HEK293 (cell line): Measurements from ENCODE around the gene COX7A1.

Experiments used
- CTCF ChIP-seq: fragments of 450-650 bp; formaldehyde crosslinking; IDR thresholded peaks from 2 replicates; pipeline ENCODE4 v1.5.1; 2016; ENCODE audit warnings: missing biosample characterization, missing genetic modification characterization
- GLI2 ChIP-seq: fragments of 450-650 bp; formaldehyde crosslinking; IDR thresholded peaks from 2 replicates; pipeline ENCODE4; 2017; ENCODE audit warnings: missing biosample characterization, missing genetic modification characterization, low read depth, borderline replicate concordance
- HOXC10 ChIP-seq: sonication (generic); formaldehyde crosslinking; IDR thresholded peaks from 2 replicates; pipeline ENCODE4 v1.8.1; 2023; ENCODE audit warnings: mild to moderate bottlenecking, missing genetic modification reagents
- KLF17 ChIP-seq: fragments of 450-650 bp; formaldehyde crosslinking; IDR thresholded peaks from 2 replicates; pipeline ENCODE4 v1.5.1; 2016; ENCODE audit warnings: missing biosample characterization, missing genetic modification characterization
- ZNF121 ChIP-seq: fragments of 450-650 bp; formaldehyde crosslinking; IDR thresholded peaks from 2 replicates; pipeline ENCODE4 v1.5.1; 2016; ENCODE audit warnings: missing biosample characterization, missing genetic modification characterization
- ZNF146 ChIP-seq: fragments of 450-650 bp; formaldehyde crosslinking; IDR thresholded peaks from 2 replicates; pipeline ENCODE4 v1.5.1; 2016; ENCODE audit warnings: missing biosample characterization, missing genetic modification characterization
- ZNF155 ChIP-seq: fragments of 450-650 bp; formaldehyde crosslinking; IDR thresholded peaks from 2 replicates; pipeline ENCODE4 v1.5.1; 2016; ENCODE audit warnings: missing biosample characterization, missing genetic modification characterization
- ZNF280D ChIP-seq: fragments of 450-650 bp; formaldehyde crosslinking; IDR thresholded peaks from 2 replicates; pipeline ENCODE4 v1.5.1; 2016; ENCODE audit warnings: missing biosample characterization, missing genetic modification characterization
- ZNF423 ChIP-seq: fragments of 450-650 bp; formaldehyde crosslinking; IDR thresholded peaks from 2 replicates; pipeline ENCODE4 v1.5.1; 2016; ENCODE audit warnings: missing biosample characterization, missing genetic modification characterization
- ZNF433 ChIP-seq: fragments of 450-650 bp; formaldehyde crosslinking; IDR thresholded peaks from 2 replicates; pipeline ENCODE4 v1.5.1; 2016; ENCODE audit warnings: missing biosample characterization, missing genetic modification characterization, low read depth
- ZNF518A ChIP-seq: fragments of 450-650 bp; formaldehyde crosslinking; conservative IDR thresholded peaks from 2 replicates; pipeline ENCODE4 v1.5.1; 2016; ENCODE audit warnings: low read depth, missing biosample characterization, missing genetic modification characterization
- ZNF561 ChIP-seq: fragments of 450-650 bp; IDR thresholded peaks from 2 replicates; pipeline ENCODE4 v1.5.1; 2018; ENCODE audit warnings: missing biosample characterization, missing genetic modification characterization, borderline replicate concordance
- ZNF76 ChIP-seq: fragments of 450-650 bp; formaldehyde crosslinking; IDR thresholded peaks from 2 replicates; pipeline ENCODE4; 2016; ENCODE audit warnings: low read depth, missing biosample characterization, missing genetic modification characterization, borderline replicate concordance
- ZNF785 ChIP-seq: fragments of 450-650 bp; formaldehyde crosslinking; IDR thresholded peaks from 2 replicates; pipeline ENCODE4 v1.5.1; 2016; ENCODE audit warnings: missing biosample characterization, missing genetic modification characterization
- ZXDB ChIP-seq: fragments of 450-650 bp; formaldehyde crosslinking; IDR thresholded peaks from 2 replicates; pipeline ENCODE4 v1.5.1; 2016; ENCODE audit warnings: missing biosample characterization, missing genetic modification characterization
- TF ChIP-seq, protein P1 (sequence below): fragments of 450-650 bp; formaldehyde crosslinking; IDR thresholded peaks from 2 replicates; pipeline ENCODE4 v1.5.1; 2016; ENCODE audit warnings: missing biosample characterization, missing genetic modification characterization
- TF ChIP-seq, protein P2 (sequence below): fragments of 450-650 bp; formaldehyde crosslinking; IDR thresholded peaks from 2 replicates; pipeline ENCODE4 v1.5.1; 2017; ENCODE audit warnings: missing biosample characterization, missing genetic modification characterization
- TF ChIP-seq, protein P3 (sequence below): fragments of 450-650 bp; formaldehyde crosslinking; IDR thresholded peaks from 2 replicates; pipeline ENCODE4 v1.5.1; 2016; ENCODE audit warnings: missing biosample characterization, missing genetic modification characterization, low read depth
- TF ChIP-seq, protein P4 (sequence below): fragments of 450-650 bp; formaldehyde crosslinking; IDR thresholded peaks from 2 replicates; pipeline ENCODE4 v1.5.1; 2017; ENCODE audit warnings: missing biosample characterization, missing genetic modification characterization

COX7A1 gene

DNA sequence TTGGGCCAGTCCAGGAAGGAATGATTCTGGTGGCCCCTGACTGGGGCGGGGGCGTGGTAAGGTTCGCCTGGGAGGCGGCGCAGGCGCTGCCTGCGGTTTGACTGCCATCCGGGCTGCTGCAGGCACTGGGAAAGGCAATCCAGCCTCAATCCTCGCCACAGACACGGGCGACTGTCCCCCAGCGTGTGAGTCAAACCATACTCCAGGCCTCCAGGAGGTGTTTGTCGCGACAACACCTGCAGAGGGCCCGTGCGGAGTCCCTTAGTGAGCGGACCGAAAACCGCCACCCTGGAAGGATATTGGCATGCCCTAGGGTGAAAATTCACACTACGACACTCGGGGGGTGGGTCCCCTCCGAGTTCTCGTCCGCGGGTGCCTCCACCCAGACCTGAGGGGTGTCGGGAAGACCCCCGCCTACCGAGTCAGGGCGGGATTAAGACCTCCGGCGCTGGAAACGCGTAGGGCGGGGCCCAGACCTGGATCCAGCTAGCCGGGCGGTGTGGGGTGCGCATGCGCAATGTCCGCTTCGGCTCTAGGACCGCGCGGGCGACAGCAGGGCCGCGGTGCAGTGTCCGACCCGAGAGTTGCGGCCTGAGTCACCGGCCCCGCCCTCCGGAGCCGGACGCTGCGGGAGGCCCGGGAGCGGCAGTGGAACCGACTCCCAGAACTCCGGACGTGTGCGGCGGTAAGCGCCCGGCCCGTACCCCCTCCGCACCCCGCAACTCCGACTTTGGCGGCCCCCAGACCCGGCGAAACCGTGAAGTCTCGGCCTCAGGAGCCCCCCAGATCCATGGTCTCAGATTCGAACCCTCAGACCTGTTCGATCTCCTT lies 12.6 kb downstream of the COX7A1 start, which contains the start of gene CAPNS1 (continued):
- TF ChIP-seq, protein P1, sequence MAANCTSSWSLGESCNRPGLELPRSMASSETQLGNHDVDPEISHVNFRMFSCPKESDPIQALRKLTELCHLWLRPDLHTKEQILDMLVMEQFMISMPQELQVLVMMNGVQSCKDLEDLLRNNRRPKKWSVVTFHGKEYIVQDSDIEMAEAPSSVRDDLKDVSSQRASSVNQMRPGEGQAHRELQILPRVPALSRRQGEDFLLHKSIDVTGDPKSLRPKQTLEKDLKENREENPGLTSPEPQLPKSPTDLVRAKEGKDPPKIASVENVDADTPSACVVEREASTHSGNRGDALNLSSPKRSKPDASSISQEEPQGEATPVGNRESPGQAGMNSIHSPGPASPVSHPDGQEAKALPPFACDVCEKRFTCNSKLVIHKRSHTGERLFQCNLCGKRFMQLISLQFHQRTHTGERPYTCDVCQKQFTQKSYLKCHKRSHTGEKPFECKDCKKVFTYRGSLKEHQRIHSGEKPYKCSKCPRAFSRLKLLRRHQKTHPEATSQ (tag by site-specific recombination): peak; percentile 81; the same call in 1 of the 2 replicates
- peak; percentile 98 for TF ChIP-seq KLF17
- TF ChIP-seq ZNF518A: peak; percentile 15
- TF ChIP-seq GLI2 (tag by site-specific recombination): no peak
- peak; percentile 97 for TF ChIP-seq ZNF785 (tag by site-specific recombination)
- TF ChIP-seq ZNF121 (tag by site-specific recombination): no peak
- no peak for TF ChIP-seq HOXC10
- no peak for TF ChIP-seq ZNF155 (tag by site-specific recombination)
- peak; percentile 24 for TF ChIP-seq ZNF146 (tag by site-specific recombination)
- peak; percentile 98 for TF ChIP-seq ZNF76 (tag by site-specific recombination)
- TF ChIP-seq, protein P2, sequence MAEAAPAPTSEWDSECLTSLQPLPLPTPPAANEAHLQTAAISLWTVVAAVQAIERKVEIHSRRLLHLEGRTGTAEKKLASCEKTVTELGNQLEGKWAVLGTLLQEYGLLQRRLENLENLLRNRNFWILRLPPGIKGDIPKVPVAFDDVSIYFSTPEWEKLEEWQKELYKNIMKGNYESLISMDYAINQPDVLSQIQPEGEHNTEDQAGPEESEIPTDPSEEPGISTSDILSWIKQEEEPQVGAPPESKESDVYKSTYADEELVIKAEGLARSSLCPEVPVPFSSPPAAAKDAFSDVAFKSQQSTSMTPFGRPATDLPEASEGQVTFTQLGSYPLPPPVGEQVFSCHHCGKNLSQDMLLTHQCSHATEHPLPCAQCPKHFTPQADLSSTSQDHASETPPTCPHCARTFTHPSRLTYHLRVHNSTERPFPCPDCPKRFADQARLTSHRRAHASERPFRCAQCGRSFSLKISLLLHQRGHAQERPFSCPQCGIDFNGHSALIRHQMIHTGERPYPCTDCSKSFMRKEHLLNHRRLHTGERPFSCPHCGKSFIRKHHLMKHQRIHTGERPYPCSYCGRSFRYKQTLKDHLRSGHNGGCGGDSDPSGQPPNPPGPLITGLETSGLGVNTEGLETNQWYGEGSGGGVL (tag by site-specific recombination): peak; percentile 62
- TF ChIP-seq ZNF423: peak; percentile 68
- TF ChIP-seq ZXDB (tag by site-specific recombination): peak; percentile 96
- TF ChIP-seq, protein P3, sequence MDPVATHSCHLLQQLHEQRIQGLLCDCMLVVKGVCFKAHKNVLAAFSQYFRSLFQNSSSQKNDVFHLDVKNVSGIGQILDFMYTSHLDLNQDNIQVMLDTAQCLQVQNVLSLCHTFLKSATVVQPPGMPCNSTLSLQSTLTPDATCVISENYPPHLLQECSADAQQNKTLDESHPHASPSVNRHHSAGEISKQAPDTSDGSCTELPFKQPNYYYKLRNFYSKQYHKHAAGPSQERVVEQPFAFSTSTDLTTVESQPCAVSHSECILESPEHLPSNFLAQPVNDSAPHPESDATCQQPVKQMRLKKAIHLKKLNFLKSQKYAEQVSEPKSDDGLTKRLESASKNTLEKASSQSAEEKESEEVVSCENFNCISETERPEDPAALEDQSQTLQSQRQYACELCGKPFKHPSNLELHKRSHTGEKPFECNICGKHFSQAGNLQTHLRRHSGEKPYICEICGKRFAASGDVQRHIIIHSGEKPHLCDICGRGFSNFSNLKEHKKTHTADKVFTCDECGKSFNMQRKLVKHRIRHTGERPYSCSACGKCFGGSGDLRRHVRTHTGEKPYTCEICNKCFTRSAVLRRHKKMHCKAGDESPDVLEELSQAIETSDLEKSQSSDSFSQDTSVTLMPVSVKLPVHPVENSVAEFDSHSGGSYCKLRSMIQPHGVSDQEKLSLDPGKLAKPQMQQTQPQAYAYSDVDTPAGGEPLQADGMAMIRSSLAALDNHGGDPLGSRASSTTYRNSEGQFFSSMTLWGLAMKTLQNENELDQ (tag by site-specific recombination): no peak
- TF ChIP-seq CTCF (tag by site-specific recombination): peak; percentile 94
- TF ChIP-seq ZNF561 (tag by site-specific recombination): peak; percentile 97
- no peak for TF ChIP-seq ZNF433 (tag by site-specific recombination)
- no peak for TF ChIP-seq ZNF280D (tag by site-specific recombination)
- TF ChIP-seq, protein P4, sequence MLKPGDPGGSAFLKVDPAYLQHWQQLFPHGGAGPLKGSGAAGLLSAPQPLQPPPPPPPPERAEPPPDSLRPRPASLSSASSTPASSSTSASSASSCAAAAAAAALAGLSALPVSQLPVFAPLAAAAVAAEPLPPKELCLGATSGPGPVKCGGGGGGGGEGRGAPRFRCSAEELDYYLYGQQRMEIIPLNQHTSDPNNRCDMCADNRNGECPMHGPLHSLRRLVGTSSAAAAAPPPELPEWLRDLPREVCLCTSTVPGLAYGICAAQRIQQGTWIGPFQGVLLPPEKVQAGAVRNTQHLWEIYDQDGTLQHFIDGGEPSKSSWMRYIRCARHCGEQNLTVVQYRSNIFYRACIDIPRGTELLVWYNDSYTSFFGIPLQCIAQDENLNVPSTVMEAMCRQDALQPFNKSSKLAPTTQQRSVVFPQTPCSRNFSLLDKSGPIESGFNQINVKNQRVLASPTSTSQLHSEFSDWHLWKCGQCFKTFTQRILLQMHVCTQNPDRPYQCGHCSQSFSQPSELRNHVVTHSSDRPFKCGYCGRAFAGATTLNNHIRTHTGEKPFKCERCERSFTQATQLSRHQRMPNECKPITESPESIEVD: no peak; the same call in 1 of the 2 replicates
